Breast epithelium (tissue), 3 donors: Measurements from ENCODE around the gene ANGEL2.

Experiments used
- CTCF ChIP-seq, 3 donors: fragments of 450-650 bp; IDR thresholded peaks; one replicate each; pipeline ENCODE4 v1.5.1; 2016 to 2017; ENCODE audit warnings: antibody characterized with exemption in 3 of 3, mild to moderate bottlenecking in 3 of 3, moderate library complexity in 3 of 3
- POLR2A ChIP-seq: fragments of 450-650 bp; IDR thresholded peaks from one replicate; pipeline ENCODE4 v1.6.1; 2016; ENCODE audit warnings: antibody characterized with exemption, mild to moderate bottlenecking, moderate library complexity
- POLR2AphosphoS5 ChIP-seq, 3 donors: sonication (generic); formaldehyde crosslinking; IDR thresholded peaks; one replicate each; pipeline ENCODE4 v1.6.1; 2017; ENCODE audit warnings: antibody characterized with exemption in 3 of 3

GRCh38 chr1:213034713-213035112 is 19.0 kb upstream of the ANGEL2 start:
- TF ChIP-seq POLR2AphosphoS5 (IDR thresholded peaks at IDR 0.05) (no peak), CTCF (IDR thresholded peaks at IDR 0.05) (no peak), POLR2A (no peak)
